IPS-18a (cell line): ENCODE measurements around the gene C15orf61.

ENCODE experiments used
- H3K27ac ChIP-seq: one replicate; pipeline ENCODE4 v1.5.1; 2013; ENCODE audit warnings: low read length
- H3K27me3 ChIP-seq: one replicate; pipeline ENCODE4 v1.6.1; 2013; ENCODE audit warnings: mild to moderate bottlenecking, low read length; ENCODE audit not compliant: control insufficient read depth, insufficient read depth
- H3K36me3 ChIP-seq: one replicate; pipeline ENCODE4 v1.6.1; 2013; ENCODE audit warnings: low read depth, low read length; ENCODE audit not compliant: control insufficient read depth
- H3K4me1 ChIP-seq: one replicate; pipeline ENCODE4 v1.6.1; 2013; ENCODE audit warnings: low read depth, low read length; ENCODE audit not compliant: control insufficient read depth
- H3K4me3 ChIP-seq: one replicate; pipeline ENCODE4 v1.5.1; 2013; ENCODE audit warnings: low read length
- H3K9ac ChIP-seq: one replicate; pipeline ENCODE4 v1.6.1; 2013; ENCODE audit warnings: mild to moderate bottlenecking, low read length, moderate library complexity
- H3K9me3 ChIP-seq: one replicate; pipeline ENCODE4 v1.6.1; 2013; ENCODE audit warnings: low read depth, low read length; ENCODE audit not compliant: control insufficient read depth

C15orf61 gene

GRCh38 chr15:67544475-67544874, 23.5 kb downstream of the C15orf61 start:
- H3K36me3 ChIP-seq = no peaks in the 10 kb centered on the region
- H3K4me1 ChIP-seq = peaks cover 22% of the 10 kb centered on the region
- no peak overlapping the region for H3K4me3 ChIP-seq
- H3K27ac ChIP-seq = no peak overlapping the region
- H3K27me3 ChIP-seq = peaks cover 4% of the 10 kb centered on the region
- no peak overlapping the region for H3K9ac ChIP-seq
- no peaks in the 10 kb centered on the region for H3K9me3 ChIP-seq

GRCh38 chr15:67545864-67546263, 24.9 kb downstream of the C15orf61 start:
- H3K4me3 ChIP-seq = no peak overlapping the region
- H3K9ac ChIP-seq = no peak overlapping the region
- no peak overlapping the region for H3K27ac ChIP-seq
- no peaks in the 10 kb centered on the region for H3K9me3 ChIP-seq
- peaks cover 27% of the 10 kb centered on the region for H3K4me1 ChIP-seq
- H3K36me3 ChIP-seq = no peaks in the 10 kb centered on the region
- H3K27me3 ChIP-seq = peaks cover 4% of the 10 kb centered on the region

- Histone ChIP-seq H3K9me3 (no peaks in the 10 kb centered on the region), H3K36me3 (no peaks in the 10 kb centered on the region), H3K27ac (no peak overlapping the region), H3K27me3 (no peaks in the 10 kb centered on the region), H3K4me3 (no peak overlapping the region), H3K4me1 (peaks cover 23% of the 10 kb centered on the region), H3K9ac (no peak overlapping the region)
These were observed 26.1 kb downstream of the C15orf61 start for GRCh38 chr15:67547064-67547463.

GRCh38 chr15:67547836-67548235, 26.9 kb downstream of the C15orf61 start:
- H3K27me3 ChIP-seq = no peaks in the 10 kb centered on the region
- H3K4me1 ChIP-seq = peaks cover 23% of the 10 kb centered on the region
- no peaks in the 10 kb centered on the region for H3K9me3 ChIP-seq
- no peaks in the 10 kb centered on the region for H3K36me3 ChIP-seq
- no peak overlapping the region for H3K27ac ChIP-seq
- no peak overlapping the region for H3K9ac ChIP-seq
- no peak overlapping the region for H3K4me3 ChIP-seq

- Histone ChIP-seq H3K27me3 (no peaks in the 10 kb centered on the region), H3K27ac (no peak overlapping the region), H3K9ac (no peak overlapping the region), H3K4me1 (peaks cover 23% of the 10 kb centered on the region), H3K9me3 (no peaks in the 10 kb centered on the region), H3K36me3 (no peaks in the 10 kb centered on the region), H3K4me3 (no peak overlapping the region)
These were observed 27.4 kb downstream of the C15orf61 start for GRCh38 chr15:67548236-67548852.

GRCh38 chr15:67548862-67549651, 28.1 kb downstream of the C15orf61 start:
- peak overlapping the region; percentile 15 for H3K4me3 ChIP-seq
- H3K9ac ChIP-seq = peak overlapping the region; percentile 9
- H3K9me3 ChIP-seq = no peaks in the 10 kb centered on the region
- H3K36me3 ChIP-seq = no peaks in the 10 kb centered on the region
- no peak overlapping the region for H3K27ac ChIP-seq
- peaks cover 23% of the 10 kb centered on the region for H3K4me1 ChIP-seq
- H3K27me3 ChIP-seq = no peaks in the 10 kb centered on the region

- H3K36me3 ChIP-seq = no peaks in the 10 kb centered on the region
- peaks cover 23% of the 10 kb centered on the region for H3K4me1 ChIP-seq
- H3K9ac ChIP-seq = peak overlapping the region; percentile 9
- no peak overlapping the region for H3K27ac ChIP-seq
- H3K4me3 ChIP-seq = peak overlapping the region; percentile 15
- no peaks in the 10 kb centered on the region for H3K27me3 ChIP-seq
- H3K9me3 ChIP-seq = no peaks in the 10 kb centered on the region
These were observed 28.8 kb downstream of the C15orf61 start for GRCh38 chr15:67549736-67550135.

- Histone ChIP-seq H3K9me3 (no peaks in the 10 kb centered on the region), H3K4me1 (peaks cover 23% of the 10 kb centered on the region), H3K27me3 (no peaks in the 10 kb centered on the region), H3K36me3 (no peaks in the 10 kb centered on the region), H3K27ac (no peak overlapping the region), H3K4me3 (no peak overlapping the region), H3K9ac (no peak overlapping the region)
These were observed 29.6 kb downstream of the C15orf61 start for GRCh38 chr15:67550522-67550921.

GRCh38 chr15:67551207-67551743, 30.3 kb downstream of the C15orf61 start:
- Histone ChIP-seq H3K4me3 (no peak overlapping the region), H3K27ac (no peak overlapping the region), H3K9ac (no peak overlapping the region), H3K9me3 (no peaks in the 10 kb centered on the region), H3K4me1 (peaks cover 23% of the 10 kb centered on the region), H3K36me3 (no peaks in the 10 kb centered on the region), H3K27me3 (no peaks in the 10 kb centered on the region)

- no peak overlapping the region for H3K9ac ChIP-seq
- H3K27ac ChIP-seq = no peak overlapping the region
- peaks cover 4% of the 10 kb centered on the region for H3K36me3 ChIP-seq
- H3K4me1 ChIP-seq = peaks cover 6% of the 10 kb centered on the region
- H3K27me3 ChIP-seq = no peaks in the 10 kb centered on the region
- H3K4me3 ChIP-seq = no peak overlapping the region
- no peaks in the 10 kb centered on the region for H3K9me3 ChIP-seq
These were observed 33.6 kb downstream of the C15orf61 start for GRCh38 chr15:67554580-67554979.

GRCh38 chr15:67556976-67557570, 36.1 kb downstream of the C15orf61 start:
- no peak overlapping the region for H3K27ac ChIP-seq
- no peak overlapping the region for H3K4me3 ChIP-seq
- peaks cover 4% of the 10 kb centered on the region for H3K36me3 ChIP-seq
- H3K9me3 ChIP-seq = no peaks in the 10 kb centered on the region
- peaks cover 3% of the 10 kb centered on the region for H3K4me1 ChIP-seq
- no peak overlapping the region for H3K9ac ChIP-seq
- H3K27me3 ChIP-seq = no peaks in the 10 kb centered on the region
